Embryonic facial prominence (tissue), 1 donor: ENCODE data around the gene SH3TC1.

ENCODE experiments used
- DNase-seq: peaks from one replicate; pipeline ENCODE4 v3.0.0-alpha.2; 2016; ENCODE audit errors: extremely low spot score

The SH3TC1 gene

GRCh38 chr4:8241895-8242696 lies 43.0 kb downstream of the SH3TC1 start:
- peak; percentile 71 for DNase-seq

GRCh38 chr4:8242782-8243560 lies 43.9 kb downstream of the SH3TC1 start:
- no peak for DNase-seq

DNA sequence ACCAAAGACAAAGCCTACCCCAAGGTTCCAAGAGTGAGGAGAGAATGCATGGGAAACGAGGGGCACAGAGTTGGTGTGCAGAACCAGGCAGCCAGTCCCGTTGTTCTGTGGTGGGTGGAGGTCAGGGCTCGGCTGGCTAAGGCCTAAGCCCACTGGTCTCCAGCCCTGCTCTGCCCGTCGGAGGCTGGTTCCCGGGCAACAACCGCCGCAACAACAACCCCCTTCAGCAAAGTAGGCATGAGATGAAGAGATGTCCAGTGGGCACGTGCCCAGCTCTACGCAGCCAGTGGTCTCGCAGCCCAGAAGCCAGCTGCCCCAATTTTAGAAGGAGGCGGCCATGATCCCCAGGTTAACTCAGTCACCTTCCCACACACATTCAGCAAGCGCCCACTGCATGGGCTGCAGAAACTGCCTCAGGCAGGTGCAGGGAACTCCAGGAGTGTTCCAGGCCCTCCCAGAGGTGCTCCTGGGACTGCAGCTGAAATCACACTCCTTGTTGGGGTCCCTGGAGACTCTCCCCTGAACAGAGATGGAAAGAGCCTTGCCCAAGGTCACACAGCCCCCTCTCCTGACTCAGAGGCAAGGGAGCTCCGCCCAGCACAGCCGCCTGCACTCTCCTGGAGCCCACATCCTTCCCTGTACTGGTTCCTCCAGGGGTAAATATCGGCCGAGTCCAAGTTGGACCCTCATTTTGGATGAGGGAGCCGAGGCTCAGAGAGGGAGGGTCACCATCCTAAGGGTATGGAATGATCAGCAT lies 45.1 kb downstream of the SH3TC1 start:
- no peak for DNase-seq

- DNase-seq, result no peak
Measured at GRCh38 chr4:8244931-8245460, 45.9 kb downstream of the SH3TC1 start.

DNA sequence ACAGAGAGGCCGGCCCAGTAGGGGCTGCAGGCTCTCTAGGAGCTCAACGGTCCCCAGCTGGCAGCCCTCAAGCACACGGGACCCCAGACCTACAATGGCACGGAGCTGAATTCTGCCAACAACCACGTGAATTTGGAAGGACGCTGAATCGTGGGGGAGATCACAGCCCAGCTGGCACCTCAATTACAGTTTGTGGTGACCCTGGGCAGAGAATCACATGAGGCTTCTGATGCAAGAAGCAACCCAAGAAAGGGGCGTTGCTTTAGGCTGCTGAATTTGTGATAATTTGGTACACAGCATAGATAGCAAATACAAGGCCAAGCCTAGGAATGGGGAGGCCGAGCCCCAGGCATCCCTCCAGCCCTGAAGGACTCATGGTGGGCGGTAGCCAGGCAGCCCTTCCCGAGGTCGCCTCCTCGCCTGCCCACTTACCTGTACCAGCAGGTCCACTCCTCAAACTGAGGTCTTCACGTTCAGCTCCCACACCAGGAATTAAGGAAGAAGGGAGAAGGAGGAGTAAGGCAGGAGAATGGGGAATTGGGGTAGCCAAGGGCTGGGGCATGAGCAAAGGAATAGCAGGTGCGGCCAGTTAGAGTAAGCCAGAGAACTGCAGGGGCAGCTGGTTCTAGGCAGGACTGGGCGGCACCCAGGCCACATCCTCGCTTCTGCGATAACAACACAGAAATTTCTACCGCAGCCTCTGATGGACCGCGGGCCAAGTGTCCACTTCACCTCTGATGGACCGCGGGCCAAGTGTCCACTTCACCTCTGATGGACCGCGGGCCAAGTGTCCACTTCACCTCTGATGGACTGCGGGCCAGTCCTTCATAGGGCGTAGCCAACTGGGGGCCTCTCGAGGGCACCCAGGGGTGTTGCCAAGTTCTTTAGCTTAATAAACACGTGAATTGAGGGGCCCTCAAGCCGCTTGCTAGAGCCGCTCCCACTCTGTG lies 47.1 kb downstream of the SH3TC1 start:
- no peak for DNase-seq

GRCh38 chr4:8247047-8247930 lies 48.2 kb downstream of the SH3TC1 start:
- DNase-seq, result no peak

- DNase-seq, result no peak
Measured at GRCh38 chr4:8248091-8248490, 49.0 kb downstream of the SH3TC1 start.

- no peak for DNase-seq
Measured at GRCh38 chr4:8250227-8250626, 51.1 kb downstream of the SH3TC1 start.

DNA sequence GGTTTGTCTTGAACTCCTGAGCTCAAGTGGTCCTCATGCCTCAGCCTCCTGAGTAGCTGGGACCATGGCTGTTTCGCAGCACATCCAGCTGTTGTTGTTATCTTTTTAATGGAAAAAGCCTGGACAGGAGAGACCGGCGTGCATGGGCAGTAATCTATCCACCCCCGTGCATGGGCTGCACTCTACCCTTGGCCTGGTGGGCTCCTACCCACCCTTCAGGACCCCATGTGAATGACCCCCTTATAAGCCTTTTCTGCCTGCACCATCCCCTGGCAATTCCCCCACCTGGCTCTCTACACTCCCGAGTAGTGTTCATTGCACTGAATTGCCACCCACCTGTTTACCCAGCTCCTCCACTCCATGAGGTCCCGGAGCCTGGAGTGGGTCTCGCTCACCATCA lies 51.5 kb downstream of the SH3TC1 start:
- no peak for DNase-seq

DNA sequence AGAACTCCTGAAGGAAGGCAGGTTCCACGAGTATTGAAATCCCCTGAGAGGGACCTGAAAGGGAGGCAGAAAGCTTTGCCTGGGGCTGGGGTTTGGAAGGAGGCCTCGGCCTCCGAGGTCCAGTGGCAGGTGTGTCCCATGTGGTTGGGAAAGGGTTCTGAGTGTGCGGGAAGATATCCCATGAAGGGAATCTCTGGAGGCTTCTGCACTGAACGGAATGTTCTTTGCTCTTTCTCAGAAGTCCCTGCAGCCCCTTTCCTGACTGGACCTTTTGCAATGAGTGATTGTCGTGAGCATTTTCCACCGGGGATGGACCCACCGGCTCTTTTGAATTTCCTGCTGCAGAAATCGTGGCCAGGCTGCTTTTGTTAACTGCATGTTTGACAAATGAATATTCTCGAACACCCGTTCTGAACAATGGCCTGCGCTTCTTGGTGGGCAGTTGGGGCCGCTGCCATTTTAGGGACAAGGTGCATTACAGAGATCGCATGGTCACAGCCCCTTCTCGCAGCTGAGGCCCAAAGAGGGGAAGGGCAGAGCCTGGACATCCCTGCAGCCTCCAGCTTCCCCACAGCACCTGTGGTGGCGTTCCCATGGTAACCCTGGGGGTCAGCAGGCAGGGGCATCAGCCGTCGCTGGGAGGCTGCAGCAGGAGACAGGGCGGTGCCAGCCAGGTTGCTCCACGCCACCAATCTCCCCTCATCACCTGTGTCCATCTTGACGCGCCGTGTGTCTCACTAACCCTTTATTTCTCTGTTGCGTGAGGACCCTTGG lies 52.2 kb downstream of the SH3TC1 start:
- DNase-seq, result no peak

GRCh38 chr4:8252301-8253173 lies 53.4 kb downstream of the SH3TC1 start:
- DNase-seq, result no peak

DNA sequence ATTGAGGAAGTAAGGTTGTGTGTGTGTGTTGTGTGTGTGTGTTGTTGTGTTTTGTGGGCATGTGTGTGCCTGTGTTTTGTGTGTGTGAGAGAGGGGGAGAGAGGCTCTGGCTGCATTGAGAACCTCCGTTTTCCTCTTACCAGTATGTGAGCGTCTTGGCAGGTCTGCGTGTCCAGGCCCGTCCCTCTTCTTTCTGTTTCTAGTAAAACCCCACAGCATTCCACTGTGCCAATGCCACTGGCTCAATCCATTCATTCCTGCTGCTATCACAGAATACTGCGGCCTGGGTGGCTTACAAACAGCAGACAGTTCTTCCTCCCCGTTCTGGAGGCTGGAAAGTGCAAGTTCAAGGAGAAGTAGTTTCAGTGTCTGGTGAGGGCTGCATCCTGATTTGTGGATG lies 55.0 kb downstream of the SH3TC1 start:
- no peak for DNase-seq

DNA sequence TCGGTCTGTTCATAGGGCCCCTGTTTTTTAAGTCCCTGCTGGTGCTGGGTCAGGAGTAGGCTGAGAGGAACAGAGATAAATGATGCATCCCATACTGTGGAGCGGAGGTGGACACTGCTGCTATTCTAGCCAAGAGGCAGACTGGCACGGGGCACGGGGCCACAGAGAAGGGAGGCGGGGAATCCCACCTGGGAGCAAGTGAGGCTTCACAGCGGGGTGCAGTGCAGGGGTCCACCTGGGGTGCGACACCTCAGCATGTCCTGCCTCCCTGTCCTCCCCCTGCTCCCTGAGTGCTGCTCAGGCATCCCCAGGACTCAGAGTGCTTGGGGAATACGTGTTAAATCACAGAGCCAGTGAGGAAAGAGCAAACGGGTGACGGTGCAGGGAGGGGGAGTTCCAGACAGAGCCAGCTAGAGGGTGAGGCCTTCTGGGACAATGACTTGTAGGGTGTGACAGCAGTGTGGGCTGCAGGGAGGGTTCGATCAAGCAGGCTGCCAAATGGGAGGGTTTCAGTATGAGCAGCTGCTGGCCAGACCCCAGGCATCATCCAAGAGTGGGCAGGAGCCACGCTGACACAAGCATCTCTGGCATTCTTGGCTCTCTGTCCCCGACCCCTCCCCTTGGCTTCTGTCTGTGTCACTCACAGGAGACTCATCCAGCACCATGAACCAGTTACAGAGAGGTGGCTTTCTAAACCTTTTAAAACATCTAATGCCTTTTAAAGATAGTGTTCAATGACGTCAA lies 56.8 kb downstream of the SH3TC1 start:
- DNase-seq, result no peak

- no peak for DNase-seq
Measured at GRCh38 chr4:8257854-8258253, 58.8 kb downstream of the SH3TC1 start.

DNA sequence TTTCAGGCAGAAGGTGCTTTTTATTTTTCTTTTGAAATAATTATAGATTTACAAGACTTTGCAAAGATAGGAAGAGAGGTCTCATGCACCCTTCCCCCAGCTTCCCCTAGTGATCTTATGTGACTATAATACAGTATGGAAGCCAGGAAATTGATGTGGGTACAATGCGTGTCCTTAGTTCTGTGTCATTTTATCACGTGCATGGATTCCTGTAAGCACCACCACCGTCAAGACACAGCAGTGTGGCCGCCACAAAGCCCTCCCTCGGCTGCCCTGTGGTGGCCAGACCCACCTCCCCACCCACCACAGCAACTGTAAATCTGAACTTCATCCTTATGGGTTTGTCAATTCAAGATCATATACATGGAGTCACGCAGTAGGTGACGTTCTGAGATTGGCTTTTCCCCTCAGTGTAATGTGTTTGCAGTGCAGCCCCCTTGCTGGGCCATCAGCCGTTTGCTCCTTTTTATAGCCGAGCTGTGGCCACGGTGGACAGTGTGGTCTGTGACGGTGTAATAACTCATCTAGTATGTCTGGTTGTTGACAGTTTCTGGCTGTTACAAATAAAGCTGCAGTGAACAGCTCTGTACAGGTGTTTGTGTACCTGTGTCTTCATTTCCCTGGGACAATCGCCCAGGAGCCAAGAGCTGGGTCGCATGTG lies 59.6 kb downstream of the SH3TC1 start:
- DNase-seq, result no peak

GRCh38 chr4:8259743-8260430 lies 60.8 kb downstream of the SH3TC1 start:
- DNase-seq, result no peak
